Fibroblast of villous mesenchyme (primary cell): Measurements from ENCODE around the gene DPP9. TPM values are rescaled to one million over a fixed set of nuclear protein-coding genes. Genes with fewer than 3 reads are reported as not detected.

ENCODE experiments used
- DNase-seq: peaks from one replicate; pipeline ENCODE4 v3.0.0-alpha.2; 2010; ENCODE audit warnings: low read depth
- H3K4me3 ChIP-seq: 2 replicates; pipeline ENCODE4 v1.5.1; 2011; ENCODE audit warnings: low read depth, mild to moderate bottlenecking, low read length
- total RNA-seq: library from RNA; depleted of rRNA; stranded (reverse); fragments of >200 nt; gene quantifications from 2 replicates; pipeline ENCODE4 v1.2.3, GENCODE V29; 2012
- TF ChIP-seq, protein P1 (sequence below): IDR thresholded peaks from 2 replicates; pipeline ENCODE4 v1.5.1; 2012; ENCODE audit warnings: low read depth, mild to moderate bottlenecking, low read length; ENCODE audit not compliant: insufficient read depth

Gene DPP9
- total RNA-seq, 1 donor = 30.7 TPM

- no peak for DNase-seq
- TF ChIP-seq, protein P1, sequence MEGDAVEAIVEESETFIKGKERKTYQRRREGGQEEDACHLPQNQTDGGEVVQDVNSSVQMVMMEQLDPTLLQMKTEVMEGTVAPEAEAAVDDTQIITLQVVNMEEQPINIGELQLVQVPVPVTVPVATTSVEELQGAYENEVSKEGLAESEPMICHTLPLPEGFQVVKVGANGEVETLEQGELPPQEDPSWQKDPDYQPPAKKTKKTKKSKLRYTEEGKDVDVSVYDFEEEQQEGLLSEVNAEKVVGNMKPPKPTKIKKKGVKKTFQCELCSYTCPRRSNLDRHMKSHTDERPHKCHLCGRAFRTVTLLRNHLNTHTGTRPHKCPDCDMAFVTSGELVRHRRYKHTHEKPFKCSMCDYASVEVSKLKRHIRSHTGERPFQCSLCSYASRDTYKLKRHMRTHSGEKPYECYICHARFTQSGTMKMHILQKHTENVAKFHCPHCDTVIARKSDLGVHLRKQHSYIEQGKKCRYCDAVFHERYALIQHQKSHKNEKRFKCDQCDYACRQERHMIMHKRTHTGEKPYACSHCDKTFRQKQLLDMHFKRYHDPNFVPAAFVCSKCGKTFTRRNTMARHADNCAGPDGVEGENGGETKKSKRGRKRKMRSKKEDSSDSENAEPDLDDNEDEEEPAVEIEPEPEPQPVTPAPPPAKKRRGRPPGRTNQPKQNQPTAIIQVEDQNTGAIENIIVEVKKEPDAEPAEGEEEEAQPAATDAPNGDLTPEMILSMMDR = no peak
- H3K4me3 ChIP-seq = no peak overlapping the region
These were observed 16.4 kb upstream of the DPP9 start for GRCh38 chr19:4740092-4740491.

GRCh38 chr19:4738734-4739133 is 15.1 kb upstream of the DPP9 start:
- DNase-seq = no peak
- no peak overlapping the region for H3K4me3 ChIP-seq
- TF ChIP-seq, protein P1 = no peak

DNA sequence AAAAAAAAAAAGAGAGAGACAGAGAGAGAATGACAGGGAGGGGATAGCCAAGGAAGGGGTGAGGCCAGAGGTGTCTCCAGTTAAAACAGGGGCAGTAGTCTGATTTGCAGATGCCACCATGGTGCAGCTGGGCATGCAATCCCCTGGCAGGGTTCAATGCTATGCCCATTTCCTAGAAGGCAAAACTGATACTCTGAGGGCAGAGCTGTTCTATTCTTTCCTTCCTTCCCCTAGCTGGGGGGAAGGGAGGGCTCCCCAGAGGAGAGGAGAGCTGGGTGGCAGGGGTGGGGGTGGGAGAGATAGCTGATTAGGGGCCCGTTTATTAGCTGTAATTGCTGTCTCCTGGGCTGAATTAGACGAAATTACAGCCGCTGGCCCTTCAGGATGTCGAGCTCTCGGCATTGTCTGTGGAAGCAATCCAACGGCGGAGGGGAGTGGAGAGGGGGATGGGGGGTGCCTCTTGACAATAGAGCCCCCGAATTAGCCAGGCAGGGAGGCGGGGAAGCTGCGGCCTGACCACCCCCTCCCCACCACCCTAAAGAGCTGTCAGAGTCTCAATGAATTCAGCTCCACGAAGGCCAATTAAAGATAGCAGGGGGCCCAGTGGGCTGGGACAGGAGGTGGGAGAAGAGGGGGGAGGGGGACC is 14.4 kb upstream of the DPP9 start:
- no peak for DNase-seq
- TF ChIP-seq, protein P1 = no peak
- H3K4me3 ChIP-seq = no peak overlapping the region

DNA sequence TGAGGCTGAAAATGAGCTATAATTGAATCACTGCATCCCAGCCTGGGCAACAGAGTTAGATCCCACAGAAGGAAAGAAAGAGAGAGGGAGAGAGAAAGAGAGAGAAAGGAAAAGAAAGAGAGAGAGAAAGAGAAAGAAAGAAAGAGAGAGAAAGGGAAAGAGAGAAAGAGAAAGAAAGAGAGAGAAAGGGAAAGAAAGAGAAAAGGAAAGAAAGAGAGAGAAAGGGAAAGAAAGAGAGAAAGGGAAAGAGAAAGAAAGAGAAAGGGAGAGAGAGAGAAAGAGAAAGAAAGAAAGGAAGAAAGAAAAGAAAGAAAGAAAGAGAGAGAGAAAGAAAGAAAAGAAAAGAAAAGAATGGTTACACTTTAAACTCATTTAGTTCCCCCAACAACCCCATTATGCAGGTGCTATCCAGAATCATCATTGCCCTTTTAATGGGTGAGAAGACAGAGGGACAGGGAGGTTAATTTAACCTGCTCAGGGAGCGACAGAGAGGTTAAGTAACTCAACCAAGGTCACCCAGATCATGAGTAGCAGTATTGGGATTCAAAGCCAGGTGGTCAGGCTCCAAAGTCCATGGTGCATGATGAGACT is 10.2 kb upstream of the DPP9 start:
- TF ChIP-seq, protein P1 = no peak
- DNase-seq = no peak
- no peak overlapping the region for H3K4me3 ChIP-seq

DNA sequence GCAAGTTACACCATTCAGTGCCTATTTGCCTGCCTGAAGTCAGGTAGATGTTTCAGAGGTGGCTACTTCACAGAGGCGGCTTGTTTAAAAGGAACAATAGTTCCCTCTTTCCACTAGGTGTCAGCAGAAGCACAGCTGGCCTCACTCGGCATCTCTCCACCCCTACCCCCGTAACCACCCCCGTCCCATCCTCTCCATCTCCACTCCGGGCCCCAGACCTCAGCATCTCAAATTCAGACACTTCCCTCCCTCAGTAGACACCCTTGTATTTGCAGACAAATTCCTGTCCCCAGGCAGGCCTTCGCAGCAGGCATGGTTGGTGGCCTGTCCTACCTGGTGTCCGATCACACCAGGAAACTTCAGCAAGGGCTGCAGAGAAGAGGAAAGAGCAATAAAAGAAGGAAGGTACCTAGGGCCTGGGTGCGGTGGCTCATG is 9.1 kb upstream of the DPP9 start:
- no peak overlapping the region for H3K4me3 ChIP-seq
- TF ChIP-seq, protein P1 = peak; percentile 70
- DNase-seq = peak; percentile 63

DNA sequence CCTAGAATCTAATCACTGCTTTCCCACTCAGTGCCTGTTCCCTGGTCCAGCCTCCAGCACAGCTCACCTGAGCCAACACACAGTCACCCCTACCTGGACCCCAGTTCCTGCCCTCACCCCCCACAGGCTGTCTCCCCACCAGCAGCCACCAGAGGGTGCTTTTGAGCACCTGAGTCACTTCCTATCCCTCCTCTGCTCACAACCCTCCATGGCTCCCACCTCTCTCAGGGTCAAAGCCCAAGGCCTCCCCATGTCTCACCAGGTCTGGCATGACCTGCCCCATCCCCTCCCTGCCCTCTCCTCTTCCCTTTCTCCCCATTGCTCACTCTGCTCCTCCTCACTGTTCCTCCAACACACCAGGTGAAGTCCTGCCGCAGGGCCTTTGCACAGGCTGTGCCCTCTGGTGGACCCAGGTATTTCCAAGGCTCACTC is 7.1 kb upstream of the DPP9 start:
- no peak overlapping the region for H3K4me3 ChIP-seq
- no peak for DNase-seq
- TF ChIP-seq, protein P1 = peak; percentile 47
